Measurements from ENCODE around the gene HEPHL1.
A peak's percentile ranks its signal among the peaks of the same experiment; 100 is the strongest.
"Not testable (repeated sequence)": the region's sequence is repeated elsewhere in the genome, so short reads cannot be mapped to it uniquely, and the experiment has no call there.

The HEPHL1 gene

GRCh38 chr11:94091091-94091490 is 69.9 kb downstream of the HEPHL1 start:
- DNase-seq, result no peak

- DNase-seq, result no peak
Observed at GRCh38 chr11:94100253-94100652, 79.1 kb downstream of the HEPHL1 start.

- no peak for DNase-seq
Observed at GRCh38 chr11:94103471-94103870, 82.3 kb downstream of the HEPHL1 start.

- no peak for DNase-seq
Observed at GRCh38 chr11:94104734-94105133, 83.6 kb downstream of the HEPHL1 start.

- DNase-seq, result no peak
Observed at GRCh38 chr11:94106716-94107115, 85.6 kb downstream of the HEPHL1 start.

- DNase-seq, result peak; percentile 52
Observed at GRCh38 chr11:94107363-94107762, 86.2 kb downstream of the HEPHL1 start.

GRCh38 chr11:94111241-94111640 is 90.1 kb downstream of the HEPHL1 start:
- DNase-seq, result no peak

- DNase-seq, result no peak
Observed at GRCh38 chr11:94111660-94112059, 90.5 kb downstream of the HEPHL1 start.

GRCh38 chr11:94112206-94112953 is 91.2 kb downstream of the HEPHL1 start:
- DNase-seq, result no peak

GRCh38 chr11:94117197-94117574 is 96.0 kb downstream of the HEPHL1 start:
- DNase-seq, result no peak

- no peak for DNase-seq
Observed at GRCh38 chr11:94117871-94118270, 96.7 kb downstream of the HEPHL1 start.

- DNase-seq, result not testable (repeated sequence)
Observed at GRCh38 chr11:94119676-94120075, 98.5 kb downstream of the HEPHL1 start.

- not testable (repeated sequence) for DNase-seq
Observed at GRCh38 chr11:94120516-94120915, 99.4 kb downstream of the HEPHL1 start.

GRCh38 chr11:94120946-94121345 is 99.8 kb downstream of the HEPHL1 start:
- no peak for DNase-seq

GRCh38 chr11:94125407-94126115 is 104.4 kb downstream of the HEPHL1 start:
- DNase-seq, result no peak

- peak; percentile 58 for DNase-seq
Observed at GRCh38 chr11:94127638-94128037, 106.5 kb downstream of the HEPHL1 start.

GRCh38 chr11:94128291-94128745 is 107.2 kb downstream of the HEPHL1 start:
- no peak for DNase-seq

- DNase-seq, result peak; percentile 90
Observed at GRCh38 chr11:94128746-94129511, 107.8 kb downstream of the HEPHL1 start, which contains the start of gene PANX1. Gene PANX1 (plus strand): TSS chr11:94128841. CDS start chr11:94129313, 472 bp downstream.

GRCh38 chr11:94129512-94130297 is 108.6 kb downstream of the HEPHL1 start:
- peak; percentile 60 for DNase-seq

- DNase-seq, result peak; percentile 47
Observed at GRCh38 chr11:94130298-94131046, 109.3 kb downstream of the HEPHL1 start.

GRCh38 chr11:94131047-94131717 is 110.0 kb downstream of the HEPHL1 start:
- no peak for DNase-seq
